SK-N-SH (cell line): ENCODE measurements around the gene ITGA4. TPM values are rescaled to one million over a fixed set of nuclear protein-coding genes. Genes with fewer than 3 reads are reported as not detected.

Experiments used
- CTCF ChIA-PET: fragments of 300-600, 350-600 bp; formaldehyde crosslinking; extraction: SDS; loops from one replicate; lab custom pipeline; 2021; lab: Yijun Ruan, JAX
- POLR2A ChIA-PET: fragments of 350-600 bp; sonication (Branson Sonifier 250); formaldehyde crosslinking; extraction: SDS; loops from one replicate; lab custom pipeline; 2020; ENCODE audit warnings: antibody characterized with exemption, inconsistent platforms; lab: Yijun Ruan, JAX
- DNase-seq: peaks from one replicate; pipeline ENCODE4 v3.0.0; 2012
- H2AFZ ChIP-seq: fragments of 200-600 bp; sonication (generic); 2 replicates; pipeline ENCODE4 v1.8.1; 2016; ENCODE audit warnings: antibody characterized with exemption, mild to moderate bottlenecking, low read depth
- H3F3A ChIP-seq: fragments of 200-600 bp; sonication (generic); replicated peaks from 2 replicates; pipeline ENCODE3; 2016; ENCODE audit warnings: antibody characterized with exemption, mild to moderate bottlenecking; ENCODE audit not compliant: insufficient read depth
- H3K27ac ChIP-seq, 2 experiments: fragments of 200-500 bp in 1 of 2; fragments of 200-600 bp in 1 of 2; sonication (Bioruptor generic) in 1 of 2; sonication (generic), shearing (Covaris generic) in 1 of 2; 2 replicates each; pipeline versions ENCODE4 v1.5.1 to v1.6.1; 2014 to 2016; ENCODE audit warnings: low read depth in 2 of 2, inconsistent platforms in 1 of 2, low read length in 1 of 2, mild to moderate bottlenecking in 1 of 2, mixed read lengths in 1 of 2
- H3K27me3 ChIP-seq: fragments of 200-600 bp; sonication (generic), shearing (Covaris generic); 2 replicates; pipeline ENCODE4 v1.6.1; 2016; ENCODE audit warnings: mixed run types; ENCODE audit not compliant: insufficient read depth
- H3K36me3 ChIP-seq, 2 experiments: fragments of 200-500 bp in 1 of 2; fragments of 200-600 bp in 1 of 2; sonication (Bioruptor generic) in 1 of 2; sonication (generic) in 1 of 2; replicated peaks in 1 of 2; 2 replicates each; pipeline versions ENCODE3 to v1.5.1; 2014 to 2016; ENCODE audit warnings: low read length in 1 of 2, mild to moderate bottlenecking in 1 of 2; ENCODE audit not compliant: insufficient read depth in 2 of 2, control insufficient read depth in 1 of 2
- H3K4me1 ChIP-seq, 2 experiments: fragments of 200-500 bp in 1 of 2; fragments of 200-600 bp in 1 of 2; sonication (Bioruptor generic) in 1 of 2; sonication (generic), shearing (Covaris generic) in 1 of 2; 2 replicates each; pipeline versions ENCODE4 v1.5.1 to v1.6.1; 2014 to 2016; ENCODE audit warnings: low read depth in 1 of 2, low read length in 1 of 2, mixed run types in 1 of 2; ENCODE audit not compliant: insufficient read depth in 2 of 2, control insufficient read depth in 1 of 2
- H3K4me2 ChIP-seq: fragments of 200-600 bp; sonication (generic), shearing (Covaris generic); 2 replicates; pipeline ENCODE4 v1.6.1; 2017; ENCODE audit warnings: mixed run types
- H3K4me3 ChIP-seq, 2 experiments: fragments of 200-500 bp in 1 of 2; fragments of 200-600 bp in 1 of 2; sonication (Bioruptor generic) in 1 of 2; sonication (generic), shearing (Covaris generic) in 1 of 2; 2 replicates each; pipeline versions ENCODE4 v1.5.1 to v1.8.1; 2014 to 2016; ENCODE audit warnings: low read depth in 2 of 2, inconsistent platforms in 1 of 2, low read length in 1 of 2, mild to moderate bottlenecking in 1 of 2, mixed read lengths in 1 of 2, moderate library complexity in 1 of 2
- H3K79me2 ChIP-seq: fragments of 200-600 bp; sonication (generic); 2 replicates; pipeline ENCODE4 v1.8.1; 2017; ENCODE audit warnings: mild to moderate bottlenecking; ENCODE audit not compliant: insufficient read depth
- H3K9ac ChIP-seq: fragments of 200-600 bp; sonication (generic); 2 replicates; pipeline ENCODE4 v1.6.1; 2017; ENCODE audit warnings: mixed run types
- H3K9me2 ChIP-seq: fragments of 200-600 bp; sonication (generic); 2 replicates; pipeline ENCODE4 v1.6.1; 2017; ENCODE audit warnings: mixed run types
- H3K9me3 ChIP-seq: fragments of 200-600 bp; sonication (generic); 2 replicates; pipeline ENCODE4 v1.6.1; 2017; ENCODE audit warnings: mixed run types, mild to moderate bottlenecking, moderate library complexity
- H4K20me1 ChIP-seq: fragments of 200-600 bp; sonication (generic); 2 replicates; pipeline ENCODE4 v1.6.1; 2017; ENCODE audit warnings: mild to moderate bottlenecking, mixed run types; ENCODE audit not compliant: insufficient read depth
- CHD2 ChIP-seq: fragments of 150-350 bp; IDR thresholded peaks from 2 replicates; pipeline ENCODE4 v1.6.1; 2018; ENCODE audit warnings: low read length; ENCODE audit not compliant: partially characterized antibody
- ELF1 ChIP-seq: IDR thresholded peaks from 2 replicates; pipeline ENCODE4 v1.4.0; 2012
- EZH2phosphoT487 ChIP-seq: fragments of 200-600 bp; sonication (generic); IDR thresholded peaks from 2 replicates; pipeline ENCODE4 v1.6.1; 2017; ENCODE audit warnings: low read depth, mixed run types, mild to moderate bottlenecking, antibody characterized with exemption, moderate library complexity, borderline replicate concordance
- FOSL2 ChIP-seq: IDR thresholded peaks from 2 replicates; pipeline ENCODE4 v1.4.0; 2012; ENCODE audit warnings: low read depth, mild to moderate bottlenecking, moderate library complexity, borderline replicate concordance
- FOXM1 ChIP-seq: IDR thresholded peaks from 2 replicates; pipeline ENCODE4 v1.4.0; 2012; ENCODE audit warnings: low read depth, mild to moderate bottlenecking
- MEF2A ChIP-seq: IDR thresholded peaks from 2 replicates; pipeline ENCODE4 v1.4.0; 2012; ENCODE audit warnings: low read depth, borderline replicate concordance
- POLR2AphosphoS5 ChIP-seq: IDR thresholded peaks from 2 replicates; pipeline ENCODE4 v1.6.1; 2012; ENCODE audit warnings: low read depth, low read length
- RCOR1 ChIP-seq: fragments of 150-350 bp; IDR thresholded peaks from 2 replicates; pipeline ENCODE4 v1.6.1; 2017; ENCODE audit warnings: antibody characterized with exemption, low read length
- RXRA ChIP-seq: IDR thresholded peaks from 2 replicates; pipeline ENCODE4 v1.4.0; 2012; ENCODE audit warnings: low read depth, mild to moderate bottlenecking, borderline replicate concordance
- SIN3A ChIP-seq: IDR thresholded peaks from 2 replicates; pipeline ENCODE4 v1.6.1; 2012; ENCODE audit warnings: low read depth, mild to moderate bottlenecking, low read length, moderate library complexity, borderline replicate concordance
- SMC3 ChIP-seq: IDR thresholded peaks from 2 replicates; pipeline ENCODE4 v1.6.1; 2012; ENCODE audit warnings: low read depth, low read length, improper control_type of control experiment
- TCF12 ChIP-seq: IDR thresholded peaks from 2 replicates; pipeline ENCODE4 v1.4.0; 2012
- YY1 ChIP-seq: IDR thresholded peaks from 2 replicates; pipeline ENCODE4 v1.4.0; 2012; ENCODE audit warnings: low read depth, mild to moderate bottlenecking
- WGBS: methylation state at CpG from one replicate; pipeline ENCODE4 v1.1.6; 2017; ENCODE audit warnings: low lambda C conversion rate; 5-methylcytosine and 5-hydroxymethylcytosine counted together
- polyA plus RNA-seq, 3 experiments: library from polyadenylated mRNA; depleted of rRNA; stranded (reverse); fragments of >200 nt; gene quantifications; 2 replicates each; pipeline ENCODE4 v1.2.3, GENCODE V29; 2012
- TF ChIP-seq, protein P1 (sequence below): fragments of 200-600 bp; sonication (generic); IDR thresholded peaks from 2 replicates; pipeline ENCODE4 v1.6.1; 2017; ENCODE audit warnings: antibody characterized with exemption, mild to moderate bottlenecking, moderate library complexity
- TF ChIP-seq, protein P2 (sequence below): fragments of 150-350 bp; IDR thresholded peaks from 2 replicates; pipeline ENCODE4 v1.6.1; 2016; ENCODE audit warnings: mild to moderate bottlenecking, low read depth, low read length
- TF ChIP-seq, protein P3 (sequence below): IDR thresholded peaks from 2 replicates; pipeline ENCODE4 v1.4.0; 2012; ENCODE audit warnings: low read depth, borderline replicate concordance
- TF ChIP-seq, protein P4 (sequence below): IDR thresholded peaks from 2 replicates; pipeline ENCODE4 v1.4.0; 2012; ENCODE audit warnings: low read depth, borderline replicate concordance

ITGA4 gene
- polyA plus RNA-seq, 1 of the 3 experiments (the other 2 are of a cell fraction), result 10.5 TPM

DNA sequence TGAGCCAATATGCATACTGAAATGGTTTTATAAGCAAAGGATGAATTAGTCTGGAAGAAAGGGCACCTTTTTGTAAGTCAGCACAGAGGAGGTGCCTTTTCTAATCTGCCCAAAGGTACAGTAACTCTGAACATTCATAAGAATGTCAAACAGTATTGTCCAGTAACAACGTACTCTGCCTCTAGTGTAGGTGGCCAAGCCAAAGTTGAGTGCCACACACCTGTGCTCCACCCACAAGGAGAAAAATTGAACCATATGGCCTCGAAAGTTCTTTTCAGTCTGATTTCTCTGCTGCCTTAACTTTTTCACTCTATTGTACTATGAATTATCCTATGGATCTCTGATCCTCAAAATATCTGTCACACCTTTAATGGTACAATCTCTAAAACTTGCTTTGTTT is 112.9 kb downstream of the ITGA4 start:
- H3K27me3 ChIP-seq, result no peaks in the 10 kb centered on the region
- H3K9ac ChIP-seq, result no peak overlapping the region
- H4K20me1 ChIP-seq, result no peaks in the 10 kb centered on the region
- no peaks in the 10 kb centered on the region for H3K79me2 ChIP-seq
- CTCF ChIA-PET, result interaction anchor here (1.0 to 7.3 kb wide), 6 partner anchors 8 to 1445 kb away, joined by 3 to 213 read pairs (median 3); partner anchors contain the start of gene CERKL
- H3K9me3 ChIP-seq, result no peaks in the 10 kb centered on the region
- H3K4me3 ChIP-seq, result no peak overlapping the region
- no peaks in the 10 kb centered on the region for H3F3A ChIP-seq
- H3K36me3 ChIP-seq, result no peaks in the 10 kb centered on the region
- no peaks in the 10 kb centered on the region for H3K9me2 ChIP-seq
- POLR2A ChIA-PET, result no interaction called here
- DNase-seq, result no peak
- no peak overlapping the region for H2AFZ ChIP-seq
- WGBS, result 67% methylated on average over 2 of the region's 2 CpGs
- H3K27ac ChIP-seq, result no peak overlapping the region
- no peak overlapping the region for H3K4me2 ChIP-seq
- TF ChIP-seq FOSL2 (no peak), ELF1 (no peak), SIN3A (no peak), YY1 (no peak), MEF2A (no peak), RCOR1 (no peak), POLR2AphosphoS5 (no peak), FOXM1 (no peak), TCF12 (no peak), RXRA (no peak), CHD2 (no peak), EZH2phosphoT487 (no peak), SMC3 (no peak)
- TF ChIP-seq, protein P1, sequence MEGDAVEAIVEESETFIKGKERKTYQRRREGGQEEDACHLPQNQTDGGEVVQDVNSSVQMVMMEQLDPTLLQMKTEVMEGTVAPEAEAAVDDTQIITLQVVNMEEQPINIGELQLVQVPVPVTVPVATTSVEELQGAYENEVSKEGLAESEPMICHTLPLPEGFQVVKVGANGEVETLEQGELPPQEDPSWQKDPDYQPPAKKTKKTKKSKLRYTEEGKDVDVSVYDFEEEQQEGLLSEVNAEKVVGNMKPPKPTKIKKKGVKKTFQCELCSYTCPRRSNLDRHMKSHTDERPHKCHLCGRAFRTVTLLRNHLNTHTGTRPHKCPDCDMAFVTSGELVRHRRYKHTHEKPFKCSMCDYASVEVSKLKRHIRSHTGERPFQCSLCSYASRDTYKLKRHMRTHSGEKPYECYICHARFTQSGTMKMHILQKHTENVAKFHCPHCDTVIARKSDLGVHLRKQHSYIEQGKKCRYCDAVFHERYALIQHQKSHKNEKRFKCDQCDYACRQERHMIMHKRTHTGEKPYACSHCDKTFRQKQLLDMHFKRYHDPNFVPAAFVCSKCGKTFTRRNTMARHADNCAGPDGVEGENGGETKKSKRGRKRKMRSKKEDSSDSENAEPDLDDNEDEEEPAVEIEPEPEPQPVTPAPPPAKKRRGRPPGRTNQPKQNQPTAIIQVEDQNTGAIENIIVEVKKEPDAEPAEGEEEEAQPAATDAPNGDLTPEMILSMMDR, result no peak
- TF ChIP-seq, protein P2, sequence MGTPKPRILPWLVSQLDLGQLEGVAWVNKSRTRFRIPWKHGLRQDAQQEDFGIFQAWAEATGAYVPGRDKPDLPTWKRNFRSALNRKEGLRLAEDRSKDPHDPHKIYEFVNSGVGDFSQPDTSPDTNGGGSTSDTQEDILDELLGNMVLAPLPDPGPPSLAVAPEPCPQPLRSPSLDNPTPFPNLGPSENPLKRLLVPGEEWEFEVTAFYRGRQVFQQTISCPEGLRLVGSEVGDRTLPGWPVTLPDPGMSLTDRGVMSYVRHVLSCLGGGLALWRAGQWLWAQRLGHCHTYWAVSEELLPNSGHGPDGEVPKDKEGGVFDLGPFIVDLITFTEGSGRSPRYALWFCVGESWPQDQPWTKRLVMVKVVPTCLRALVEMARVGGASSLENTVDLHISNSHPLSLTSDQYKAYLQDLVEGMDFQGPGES, result no peak
- TF ChIP-seq, protein P3, sequence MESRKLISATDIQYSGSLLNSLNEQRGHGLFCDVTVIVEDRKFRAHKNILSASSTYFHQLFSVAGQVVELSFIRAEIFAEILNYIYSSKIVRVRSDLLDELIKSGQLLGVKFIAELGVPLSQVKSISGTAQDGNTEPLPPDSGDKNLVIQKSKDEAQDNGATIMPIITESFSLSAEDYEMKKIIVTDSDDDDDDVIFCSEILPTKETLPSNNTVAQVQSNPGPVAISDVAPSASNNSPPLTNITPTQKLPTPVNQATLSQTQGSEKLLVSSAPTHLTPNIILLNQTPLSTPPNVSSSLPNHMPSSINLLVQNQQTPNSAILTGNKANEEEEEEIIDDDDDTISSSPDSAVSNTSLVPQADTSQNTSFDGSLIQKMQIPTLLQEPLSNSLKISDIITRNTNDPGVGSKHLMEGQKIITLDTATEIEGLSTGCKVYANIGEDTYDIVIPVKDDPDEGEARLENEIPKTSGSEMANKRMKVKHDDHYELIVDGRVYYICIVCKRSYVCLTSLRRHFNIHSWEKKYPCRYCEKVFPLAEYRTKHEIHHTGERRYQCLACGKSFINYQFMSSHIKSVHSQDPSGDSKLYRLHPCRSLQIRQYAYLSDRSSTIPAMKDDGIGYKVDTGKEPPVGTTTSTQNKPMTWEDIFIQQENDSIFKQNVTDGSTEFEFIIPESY, result no peak
- TF ChIP-seq, protein P4, sequence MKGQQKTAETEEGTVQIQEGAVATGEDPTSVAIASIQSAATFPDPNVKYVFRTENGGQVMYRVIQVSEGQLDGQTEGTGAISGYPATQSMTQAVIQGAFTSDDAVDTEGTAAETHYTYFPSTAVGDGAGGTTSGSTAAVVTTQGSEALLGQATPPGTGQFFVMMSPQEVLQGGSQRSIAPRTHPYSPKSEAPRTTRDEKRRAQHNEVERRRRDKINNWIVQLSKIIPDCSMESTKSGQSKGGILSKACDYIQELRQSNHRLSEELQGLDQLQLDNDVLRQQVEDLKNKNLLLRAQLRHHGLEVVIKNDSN, result no peak
- TF ChIP-seq, all 33 proteins: peak for 0
- H3K4me1 ChIP-seq, result peaks cover 0 to 3% of the 10 kb centered on the region in 2 experiments; a peak in 1 of 4 replicates
